Sigmoid colon (tissue), 4 donors: Measurements from ENCODE around the gene CTNND2.

Experiments used
- EP300 ChIP-seq, 4 donors: sonication (generic); formaldehyde crosslinking; IDR thresholded peaks; one replicate each; pipeline ENCODE4 v1.6.1; 2017; ENCODE audit warnings: antibody characterized with exemption in 4 of 4
- POLR2AphosphoS5 ChIP-seq, 4 donors: sonication (generic); formaldehyde crosslinking; IDR thresholded peaks; one replicate each; pipeline ENCODE4 v1.6.1; 2017; ENCODE audit warnings: antibody characterized with exemption in 4 of 4
- TF ChIP-seq, protein P1 (sequence below), 4 experiments: fragments of 450-650 bp in 3 of 4; fragments of 200-600 bp in 1 of 4; IDR thresholded peaks; one replicate each; pipeline ENCODE4 v1.5.1; 2016 to 2019; ENCODE audit warnings: antibody characterized with exemption in 4 of 4, mild to moderate bottlenecking in 3 of 4, moderate library complexity in 2 of 4

DNA sequence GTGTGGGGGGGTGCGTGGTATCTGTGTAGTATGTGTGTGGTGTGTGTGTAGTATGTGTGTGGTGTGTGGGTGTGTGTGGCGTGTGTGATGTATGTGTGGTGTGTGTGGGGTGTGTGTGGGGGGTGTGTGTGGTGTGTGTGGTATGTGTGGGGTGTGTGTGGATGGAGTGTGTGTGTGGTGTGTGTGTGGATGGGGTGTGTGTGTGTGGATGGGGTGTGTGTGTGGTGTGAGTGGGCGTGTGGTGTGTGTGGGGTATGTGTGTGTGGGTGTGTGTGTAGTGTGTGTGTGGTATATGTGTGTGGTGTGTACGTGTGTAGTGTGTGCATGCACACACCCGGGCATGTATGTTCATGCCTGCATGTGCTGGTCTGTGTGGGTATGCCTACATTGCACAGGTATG lies 722.3 kb downstream of the CTNND2 start:
- TF ChIP-seq, protein P1, sequence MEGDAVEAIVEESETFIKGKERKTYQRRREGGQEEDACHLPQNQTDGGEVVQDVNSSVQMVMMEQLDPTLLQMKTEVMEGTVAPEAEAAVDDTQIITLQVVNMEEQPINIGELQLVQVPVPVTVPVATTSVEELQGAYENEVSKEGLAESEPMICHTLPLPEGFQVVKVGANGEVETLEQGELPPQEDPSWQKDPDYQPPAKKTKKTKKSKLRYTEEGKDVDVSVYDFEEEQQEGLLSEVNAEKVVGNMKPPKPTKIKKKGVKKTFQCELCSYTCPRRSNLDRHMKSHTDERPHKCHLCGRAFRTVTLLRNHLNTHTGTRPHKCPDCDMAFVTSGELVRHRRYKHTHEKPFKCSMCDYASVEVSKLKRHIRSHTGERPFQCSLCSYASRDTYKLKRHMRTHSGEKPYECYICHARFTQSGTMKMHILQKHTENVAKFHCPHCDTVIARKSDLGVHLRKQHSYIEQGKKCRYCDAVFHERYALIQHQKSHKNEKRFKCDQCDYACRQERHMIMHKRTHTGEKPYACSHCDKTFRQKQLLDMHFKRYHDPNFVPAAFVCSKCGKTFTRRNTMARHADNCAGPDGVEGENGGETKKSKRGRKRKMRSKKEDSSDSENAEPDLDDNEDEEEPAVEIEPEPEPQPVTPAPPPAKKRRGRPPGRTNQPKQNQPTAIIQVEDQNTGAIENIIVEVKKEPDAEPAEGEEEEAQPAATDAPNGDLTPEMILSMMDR (IDR thresholded peaks at IDR 0.05): no peak
- no peak for TF ChIP-seq POLR2AphosphoS5 (IDR thresholded peaks at IDR 0.05)
- no peak for TF ChIP-seq EP300 (IDR thresholded peaks at IDR 0.05)
